ENCODE measurements around the gene TBL3.

The TBL3 gene

DNA sequence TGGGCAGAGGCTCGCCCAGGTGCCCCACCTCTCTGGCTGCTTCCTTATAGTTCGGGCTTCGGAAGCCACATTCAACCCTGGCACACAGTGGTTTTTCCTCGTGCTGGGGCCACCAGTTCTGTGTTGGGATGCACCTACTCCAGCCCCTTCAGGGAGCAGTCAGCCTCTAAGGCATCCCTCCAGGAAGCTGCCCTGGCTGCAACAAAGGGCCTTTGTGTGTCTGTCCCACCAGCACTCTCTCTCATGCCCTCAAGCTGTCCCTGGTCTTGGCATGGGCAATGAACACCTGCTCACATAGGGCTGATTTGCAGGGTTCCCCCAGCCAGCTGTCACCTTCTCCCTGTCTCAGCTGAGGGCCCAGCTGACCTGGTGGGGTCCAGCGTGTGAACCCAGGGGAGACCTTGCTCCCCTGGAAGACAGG, 10.2 kb downstream of the TBL3 start:
- peaks cover 18 to 43% (median 27%) of the 10 kb centered on the region in 10 experiments for H3K4me1 ChIP-seq
- H3K4me3 ChIP-seq = no peak overlapping the region
- no peak overlapping the region for H3K4me2 ChIP-seq
- H3K9me3 ChIP-seq (replicated peaks in 1 of 11) = no peaks in the 10 kb centered on the region
- peaks cover 60 to 75% (median 68%) of the 10 kb centered on the region in 11 experiments for H3K27me3 ChIP-seq
- no peak overlapping the region for H3K9ac ChIP-seq
- peaks cover 39 to 48% (median 43%) of the 10 kb centered on the region in 11 experiments for H3K36me3 ChIP-seq
- no peak overlapping the region for H3K27ac ChIP-seq
- H4K20me1 ChIP-seq = peaks cover 0 to 85% (median 69%) of the 10 kb centered on the region in 11 experiments; a peak in 19 of 22 replicates
- no peak for TF ChIP-seq Cebpa-rat (IDR thresholded peaks at IDR 0.05)

DNA sequence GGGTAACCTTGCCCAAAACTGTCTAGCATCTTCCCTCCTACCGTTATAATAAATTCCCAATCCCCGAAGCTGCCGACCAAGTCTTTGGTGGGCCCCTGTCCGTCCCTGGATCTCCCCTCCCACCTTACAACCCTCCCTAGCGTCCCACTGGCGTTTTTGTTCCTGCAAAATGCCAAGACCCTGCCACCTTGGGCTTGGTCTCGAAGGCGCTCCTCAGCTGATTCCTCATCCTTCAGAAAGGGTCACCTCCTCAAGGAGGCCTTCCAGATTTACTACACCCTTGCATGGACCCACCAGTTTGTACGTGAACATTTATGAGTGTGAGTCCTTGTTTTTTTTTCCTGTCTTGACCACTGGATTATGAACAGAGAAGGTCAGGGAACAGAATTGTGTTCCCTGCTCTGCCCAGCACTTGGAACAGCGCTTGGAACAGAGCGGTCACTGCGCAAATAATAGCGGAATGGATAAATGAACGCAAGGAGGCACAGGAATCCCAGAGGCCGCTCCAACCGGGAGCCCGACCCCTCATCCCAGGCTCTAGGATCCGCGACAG, 11.2 kb downstream of the TBL3 start:
- H3K9ac ChIP-seq = peak overlapping the region; percentile 84 to 94 (median 91); a peak in 21 of 22 replicates
- no peak for TF ChIP-seq Cebpa-rat (IDR thresholded peaks at IDR 0.05)
- no peak overlapping the region for H3K27ac ChIP-seq
- peak overlapping the region; percentile 71 to 87 (median 81) for H3K4me3 ChIP-seq
- peaks cover 0 to 81% (median 63%) of the 10 kb centered on the region in 11 experiments; a peak in 19 of 22 replicates for H4K20me1 ChIP-seq
- peaks cover 56 to 72% (median 66%) of the 10 kb centered on the region in 11 experiments for H3K27me3 ChIP-seq
- H3K36me3 ChIP-seq = peaks cover 32 to 41% (median 35%) of the 10 kb centered on the region in 11 experiments
- peaks cover 18 to 43% (median 27%) of the 10 kb centered on the region in 10 experiments for H3K4me1 ChIP-seq
- H3K4me2 ChIP-seq = peak overlapping the region; percentile 91 to 99 (median 97)
- no peaks in the 10 kb centered on the region for H3K9me3 ChIP-seq (replicated peaks in 1 of 11)

GRCh38 chr16:1983544-1984346, 11.9 kb downstream of the TBL3 start, which contains the start of gene GFER:
TSS of gene GFER (plus strand) at chr16:1984193. CDS start at chr16:1984219, 26 bp downstream.
- Histone ChIP-seq H3K4me1 (peaks cover 18 to 43% (median 27%) of the 10 kb centered on the region in 10 experiments), H3K27ac (peak within 1 kb of the TSS; percentile 72 to 90 (median 82)), H3K4me3 (peak within 1 kb of the TSS; percentile 71 to 87 (median 81))

GRCh38 chr16:1984347-1985225, 12.7 kb downstream of the TBL3 start:
- peak overlapping the region; percentile 71 to 87 (median 81) for H3K4me3 ChIP-seq
- no peaks in the 10 kb centered on the region for H3K9me3 ChIP-seq (replicated peaks in 1 of 11)
- H3K27me3 ChIP-seq = peaks cover 53 to 72% (median 66%) of the 10 kb centered on the region in 11 experiments
- H3K9ac ChIP-seq = peak overlapping the region; percentile 84 to 94 (median 91)
- H3K4me1 ChIP-seq = peaks cover 18 to 40% (median 26%) of the 10 kb centered on the region in 10 experiments
- peak overlapping the region; percentile 96 to 99 (median 98) for H3K4me2 ChIP-seq
- TF ChIP-seq Cebpa-rat (IDR thresholded peaks at IDR 0.05) = no peak
- H3K27ac ChIP-seq = peak overlapping the region; percentile 72 to 90 (median 82)
- peaks cover 0 to 77% (median 52%) of the 10 kb centered on the region in 11 experiments; a peak in 19 of 22 replicates for H4K20me1 ChIP-seq
- H3K36me3 ChIP-seq = peaks cover 17 to 26% (median 21%) of the 10 kb centered on the region in 11 experiments

More at GRCh38 chr16:1983544-1984346, 11.9 kb downstream of the TBL3 start, which contains the start of gene GFER:
- TF ChIP-seq Cebpa-rat (IDR thresholded peaks at IDR 0.05) = no peak
- peaks cover 0 to 77% (median 57%) of the 10 kb centered on the region in 11 experiments; a peak in 19 of 22 replicates for H4K20me1 ChIP-seq
- peaks cover 53 to 72% (median 66%) of the 10 kb centered on the region in 11 experiments for H3K27me3 ChIP-seq
- H3K9me3 ChIP-seq (replicated peaks in 1 of 11) = no peaks in the 10 kb centered on the region
- H3K36me3 ChIP-seq = peaks cover 25 to 34% (median 28%) of the 10 kb centered on the region in 11 experiments
- peak within 1 kb of the TSS; percentile 84 to 94 (median 91) for H3K9ac ChIP-seq
- H3K4me2 ChIP-seq = peak within 1 kb of the TSS; percentile 96 to 99 (median 98)

GRCh38 chr16:1985466-1986150, 13.8 kb downstream of the TBL3 start:
- H3K27me3 ChIP-seq = peaks cover 53 to 72% (median 66%) of the 10 kb centered on the region in 11 experiments
- H3K9me3 ChIP-seq (replicated peaks in 1 of 11) = no peaks in the 10 kb centered on the region
- H3K36me3 ChIP-seq = peaks cover 16 to 23% (median 21%) of the 10 kb centered on the region in 11 experiments
- H3K4me2 ChIP-seq = peak overlapping the region; percentile 96 to 99 (median 98)
- no peak overlapping the region for H3K27ac ChIP-seq
- H3K4me1 ChIP-seq = peaks cover 22 to 36% (median 29%) of the 10 kb centered on the region in 10 experiments
- no peak for TF ChIP-seq Cebpa-rat (IDR thresholded peaks at IDR 0.05)
- H3K9ac ChIP-seq = peak overlapping the region; percentile 84 to 94 (median 91); a peak in 20 of 22 replicates
- H4K20me1 ChIP-seq = peaks cover 0 to 73% (median 44%) of the 10 kb centered on the region in 11 experiments; a peak in 19 of 22 replicates
- peak overlapping the region; percentile 71 to 87 (median 81) for H3K4me3 ChIP-seq

GRCh38 chr16:1987198-1987597, 15.3 kb downstream of the TBL3 start:
- H3K27ac ChIP-seq = no peak overlapping the region
- H3K4me1 ChIP-seq = peaks cover 35 to 50% (median 42%) of the 10 kb centered on the region in 10 experiments
- H4K20me1 ChIP-seq = peaks cover 0 to 68% (median 32%) of the 10 kb centered on the region in 11 experiments; a peak in 17 of 22 replicates
- no peak overlapping the region for H3K4me2 ChIP-seq
- peaks cover 51 to 71% (median 64%) of the 10 kb centered on the region in 11 experiments for H3K27me3 ChIP-seq
- no peak overlapping the region for H3K4me3 ChIP-seq
- H3K36me3 ChIP-seq = peaks cover 16 to 23% (median 21%) of the 10 kb centered on the region in 11 experiments
- no peak for TF ChIP-seq Cebpa-rat (IDR thresholded peaks at IDR 0.05)
- H3K9ac ChIP-seq = no peak overlapping the region; a peak in 1 of 22 replicates
- H3K9me3 ChIP-seq (replicated peaks in 1 of 11) = peaks cover 0 to under 1% (median 0%) of the 10 kb centered on the region in 11 experiments; a peak in 2 of 22 replicates

- peaks cover 0 to 55% (median 18%) of the 10 kb centered on the region in 11 experiments; a peak in 15 of 22 replicates for H4K20me1 ChIP-seq
- peak within 1 kb of the TSS; percentile 18 to 45 (median 26); a peak in 12 of 20 replicates for H3K4me3 ChIP-seq
- peaks cover 0 to 10% (median 0%) of the 10 kb centered on the region in 11 experiments; a peak in 8 of 22 replicates for H3K9me3 ChIP-seq (replicated peaks in 1 of 11)
- peak within 1 kb of the TSS; percentile 61 to 83 (median 75) for H3K4me2 ChIP-seq
- no peak within 1 kb of the TSS; a peak in 2 of 22 replicates for H3K9ac ChIP-seq
- peaks cover 40 to 60% (median 54%) of the 10 kb centered on the region in 11 experiments for H3K27me3 ChIP-seq
- H3K4me1 ChIP-seq = peaks cover 35 to 62% (median 51%) of the 10 kb centered on the region in 10 experiments
- H3K36me3 ChIP-seq = peaks cover 16 to 23% (median 21%) of the 10 kb centered on the region in 11 experiments
- TF ChIP-seq Cebpa-rat (IDR thresholded peaks at IDR 0.05) = no peak
- H3K27ac ChIP-seq = no peak within 1 kb of the TSS
Measured at GRCh38 chr16:1989209-1990100, 17.6 kb downstream of the TBL3 start, which contains the start of gene SYNGR3. TSS of gene SYNGR3 (plus strand) at chr16:1989970. CDS start at chr16:1990103, 133 bp downstream.

Measured in BLaER1 treated with 17β-estradiol and CSF1 and Interleukin-3, amounts not matched to agents 10 nM and 100 nM (cell line).